Ovary (tissue), 9 donors: ENCODE results near the gene COA8. TPM values are rescaled to one million over a fixed set of nuclear protein-coding genes. Genes with fewer than 3 reads are reported as not detected.

Source experiments
- DNase-seq, 5 donors: peaks; one replicate each; pipeline ENCODE4 v3.0.0-alpha.2; 2019 to 2020
- H3K27ac ChIP-seq, 2 donors: fragments of 200-600 bp; one replicate each; pipeline versions ENCODE4 v1.5.1 to v1.8.0; 2019 to 2022
- H3K27me3 ChIP-seq: fragments of 200-600 bp; one replicate; pipeline ENCODE4 v1.8.0; 2022
- H3K36me3 ChIP-seq: fragments of 200-600 bp; sonication (generic); one replicate; pipeline ENCODE4 v1.5.1; 2019
- H3K4me1 ChIP-seq: one replicate; pipeline ENCODE4 v1.8.1; 2013; ENCODE audit warnings: mild to moderate bottlenecking, moderate library complexity; ENCODE audit not compliant: insufficient read depth
- H3K4me3 ChIP-seq: fragments of 200-600 bp; sonication (generic); one replicate; pipeline ENCODE4 v1.5.1; 2017
- H3K9me3 ChIP-seq, 2 donors: fragments of 200-600 bp in 1 of 2; sonication (generic) in 1 of 2; one replicate each; pipeline versions ENCODE4 v1.5.1 to v1.8.1; 2013 to 2019; ENCODE audit warnings: mild to moderate bottlenecking in 1 of 2, moderate library complexity in 1 of 2
- EP300 ChIP-seq: sonication (generic); formaldehyde crosslinking; IDR thresholded peaks from one replicate; pipeline ENCODE4 v1.6.1; 2017; ENCODE audit warnings: antibody characterized with exemption
- POLR2A ChIP-seq: fragments of 450-650 bp; IDR thresholded peaks from one replicate; pipeline ENCODE4 v1.6.1; 2017; ENCODE audit warnings: antibody characterized with exemption, mild to moderate bottlenecking, moderate library complexity
- WGBS, 3 donors: extraction: QIAGEN DNeasy Blood & Tissue Kit in 1 of 3; methylation state at CpG; one replicate each; pipeline versions ENCODE4 v1.1.5 to v1.1.7; 2013 to 2017; 5-methylcytosine and 5-hydroxymethylcytosine counted together
- intact Hi-C, 4 donors: fragments of 100-400 bp; cut with DNase I; formaldehyde crosslinking; loops; one replicate each; pipeline versions ENCODE4 v1.11.0 to v1.15.1; 2022 to 2023
- polyA plus RNA-seq, 2 donors: library from polyadenylated mRNA; stranded (reverse); fragments of 200-250 nt in 1 of 2; fragments of 350-450 nt in 1 of 2; fragmentation: Illumina TruSeq in 1 of 2; extraction: RNeasy Lipid Tissue Mini Kit (QIAGEN cat#74804) in 1 of 2; gene quantifications; one replicate each; pipeline ENCODE4 v1.2.3, GENCODE V29; 2013 to 2014
- total RNA-seq, 7 donors: library from RNA; depleted of rRNA in 2 of 7; stranded (reverse); fragments of >200 nt in 2 of 7; fragmentation: NEBNext Ultra II Directional in 3 of 7; extraction: Animal tissue kit (Norgen Biotek cat#: 25700) in 3 of 7; gene quantifications; one replicate each; pipeline versions ENCODE4 v1.1.0 to v1.2.4, GENCODE V29; 2016 to 2023
- TF ChIP-seq, protein P1 (sequence below), 3 donors: fragments of 450-650 bp in 2 of 3; fragments of 200-600 bp in 1 of 3; IDR thresholded peaks; one replicate each; pipeline versions ENCODE4 v1.5.1 to v1.8.0; 2016 to 2022; ENCODE audit warnings: antibody characterized with exemption in 3 of 3, mild to moderate bottlenecking in 1 of 3
- donor health status: DM: no; HTN: no; CAD: no; lungs with moderate emphysema.
- donor health status: DM: no; HTN: no; CAD: no.
- donor health status: Bipolar disorder and iron deficiency.
- donor health status: DM: yes; HTN: yes; CAD: no.
- donor health status: DM: no; HTN: no; CAD: no.
- donor health status: DM: yes; HTN: yes; CAD: no.

Gene COA8
- total and polyA plus RNA-seq, 9 donors = 11.4 to 50.1 (median 26.8) TPM

DNA sequence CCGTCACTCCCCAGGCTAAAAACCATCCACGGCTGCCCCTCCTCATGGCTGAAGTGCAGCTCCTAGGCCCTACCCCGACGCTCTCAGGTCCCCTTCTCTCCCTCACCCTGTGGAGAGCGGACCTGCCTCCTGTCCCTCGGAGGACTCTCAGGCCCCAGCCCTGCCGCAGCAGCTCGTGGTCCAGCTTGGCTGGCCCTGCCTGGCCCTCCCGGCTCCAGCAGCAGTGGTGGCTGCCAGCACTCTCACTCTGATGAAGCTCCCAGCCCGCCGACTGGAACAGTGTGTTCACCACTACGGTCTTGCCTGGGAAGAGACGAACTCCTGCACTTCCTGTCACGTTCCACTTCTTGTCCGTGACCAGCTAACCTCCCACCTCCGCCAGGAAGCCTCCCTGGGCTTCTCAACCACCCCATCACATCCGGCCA lies 11.4 kb upstream of the COA8 start:
- no peak overlapping the region for H3K4me3 ChIP-seq
- H3K27ac ChIP-seq = no peak overlapping the region
- peak in 3 of 5 donors; percentile 18 to 62 (median 24) for DNase-seq
- no peak for TF ChIP-seq POLR2A
- TF ChIP-seq EP300 = no peak
- TF ChIP-seq, protein P1, sequence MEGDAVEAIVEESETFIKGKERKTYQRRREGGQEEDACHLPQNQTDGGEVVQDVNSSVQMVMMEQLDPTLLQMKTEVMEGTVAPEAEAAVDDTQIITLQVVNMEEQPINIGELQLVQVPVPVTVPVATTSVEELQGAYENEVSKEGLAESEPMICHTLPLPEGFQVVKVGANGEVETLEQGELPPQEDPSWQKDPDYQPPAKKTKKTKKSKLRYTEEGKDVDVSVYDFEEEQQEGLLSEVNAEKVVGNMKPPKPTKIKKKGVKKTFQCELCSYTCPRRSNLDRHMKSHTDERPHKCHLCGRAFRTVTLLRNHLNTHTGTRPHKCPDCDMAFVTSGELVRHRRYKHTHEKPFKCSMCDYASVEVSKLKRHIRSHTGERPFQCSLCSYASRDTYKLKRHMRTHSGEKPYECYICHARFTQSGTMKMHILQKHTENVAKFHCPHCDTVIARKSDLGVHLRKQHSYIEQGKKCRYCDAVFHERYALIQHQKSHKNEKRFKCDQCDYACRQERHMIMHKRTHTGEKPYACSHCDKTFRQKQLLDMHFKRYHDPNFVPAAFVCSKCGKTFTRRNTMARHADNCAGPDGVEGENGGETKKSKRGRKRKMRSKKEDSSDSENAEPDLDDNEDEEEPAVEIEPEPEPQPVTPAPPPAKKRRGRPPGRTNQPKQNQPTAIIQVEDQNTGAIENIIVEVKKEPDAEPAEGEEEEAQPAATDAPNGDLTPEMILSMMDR (IDR thresholded peaks at IDR 0.05) = no peak
- no peaks in the 10 kb centered on the region for H3K9me3 ChIP-seq
- H3K36me3 ChIP-seq = no peaks in the 10 kb centered on the region
- WGBS, 3 donors = 74 to 78% (median 76%) methylated on average over 17 of the region's 17 CpGs
- no peaks in the 10 kb centered on the region for H3K27me3 ChIP-seq
- no peaks in the 10 kb centered on the region for H3K4me1 ChIP-seq
- intact Hi-C loops = loop anchor here in 1 of 4 donors (5.0 kb wide), 1 partner anchor 34 kb away; no protein-coding TSS in a partner anchor

GRCh38 chr14:103552011-103552845 lies 10.5 kb upstream of the COA8 start:
- H3K27ac ChIP-seq = peak overlapping the region in 1 of 2 donors; percentile 45
- peak in 2 of 5 donors; percentile 9 to 35 for DNase-seq
- no peaks in the 10 kb centered on the region for H3K36me3 ChIP-seq
- H3K27me3 ChIP-seq = no peaks in the 10 kb centered on the region
- no peak overlapping the region for H3K4me3 ChIP-seq
- 57 to 75% (median 73%) methylated on average over 18 of the region's 18 CpGs for WGBS, 3 donors
- TF ChIP-seq, protein P1 (IDR thresholded peaks at IDR 0.05) = no peak
- TF ChIP-seq POLR2A = no peak
- no peak for TF ChIP-seq EP300
- H3K9me3 ChIP-seq = no peaks in the 10 kb centered on the region
- peaks cover 1% of the 10 kb centered on the region for H3K4me1 ChIP-seq
- intact Hi-C loops = loop anchor here in 1 of 4 donors (5.0 kb wide), 1 partner anchor 35 kb away; no protein-coding TSS in a partner anchor

GRCh38 chr14:103552846-103553210 lies 9.9 kb upstream of the COA8 start:
- Histone ChIP-seq H3K36me3 (no peaks in the 10 kb centered on the region), H3K27me3 (no peaks in the 10 kb centered on the region), H3K27ac (no peak overlapping the region), H3K4me1 (peaks cover 1% of the 10 kb centered on the region), H3K4me3 (no peak overlapping the region), H3K9me3 (no peaks in the 10 kb centered on the region)
- peak in 1 of 5 donors; percentile 15 for DNase-seq
- WGBS, 3 donors = 93 to 95% (median 94%) methylated on average over 11 of the region's 11 CpGs
- TF ChIP-seq EP300 (no peak), POLR2A (no peak)
- TF ChIP-seq, protein P1 (IDR thresholded peaks at IDR 0.05) = no peak
- intact Hi-C loops = loop anchor here in 1 of 4 donors (5.0 kb wide), 1 partner anchor 36 kb away; no protein-coding TSS in a partner anchor

DNA sequence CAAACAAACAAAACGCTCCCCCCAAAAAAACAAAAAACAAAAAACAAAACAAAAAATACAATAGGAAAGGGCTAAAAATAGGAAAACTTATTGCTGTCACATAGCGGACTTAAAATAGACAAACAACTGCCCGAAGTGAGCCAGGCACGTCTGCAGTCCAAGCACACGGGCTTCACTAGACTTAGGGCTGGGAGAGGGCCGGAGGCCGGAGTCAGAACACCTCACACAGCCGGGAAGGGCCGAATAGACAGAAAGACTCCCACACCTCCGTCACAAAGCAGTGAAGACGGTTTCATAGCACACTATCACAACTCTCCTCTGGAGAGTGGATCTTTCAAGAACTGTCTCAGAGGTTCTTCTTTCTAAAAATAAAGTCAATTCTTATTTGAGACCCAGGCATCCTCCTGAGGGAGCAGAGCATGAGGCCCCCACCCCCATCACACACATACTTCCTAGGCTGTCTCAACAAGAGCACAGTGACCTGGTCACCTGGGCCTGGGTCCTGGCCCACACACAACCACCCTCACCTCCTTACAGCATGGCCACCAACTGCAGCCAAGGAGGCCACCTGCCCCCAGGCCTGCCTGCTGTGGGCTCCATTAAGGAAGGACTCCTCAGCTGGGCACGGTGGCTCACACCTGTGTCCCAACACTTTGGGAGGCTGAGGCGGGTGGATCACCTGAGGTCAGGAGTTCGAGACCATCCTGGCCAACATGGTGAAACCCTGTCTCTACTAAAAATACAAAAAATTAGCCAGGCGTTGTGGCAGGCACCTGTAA lies 7.0 kb upstream of the COA8 start:
- DNase-seq = peak in 1 of 5 donors; percentile 18
- H3K4me1 ChIP-seq = peaks cover 1% of the 10 kb centered on the region
- no peak overlapping the region for H3K27ac ChIP-seq
- H3K36me3 ChIP-seq = no peaks in the 10 kb centered on the region
- H3K27me3 ChIP-seq = no peaks in the 10 kb centered on the region
- WGBS, 3 donors = 68 to 75% (median 74%) methylated on average over 14 to 15 of the region's 15 CpGs
- intact Hi-C loops = no loop called here
- TF ChIP-seq, protein P1 (IDR thresholded peaks at IDR 0.05) = no peak
- TF ChIP-seq EP300 (no peak), POLR2A (no peak)
- no peak overlapping the region for H3K4me3 ChIP-seq
- no peaks in the 10 kb centered on the region for H3K9me3 ChIP-seq
